ENCODE measurements around the gene P2RY6. TPM values are rescaled to one million over a fixed set of nuclear protein-coding genes. Genes with fewer than 3 reads are reported as not detected.

The P2RY6 gene
- total and polyA plus RNA-seq, 2 of the 8 experiments (the other 6 are each of a cell fraction or from before 2014, with no cell fraction given), result 0.15 TPM; not detected in 1

DNA sequence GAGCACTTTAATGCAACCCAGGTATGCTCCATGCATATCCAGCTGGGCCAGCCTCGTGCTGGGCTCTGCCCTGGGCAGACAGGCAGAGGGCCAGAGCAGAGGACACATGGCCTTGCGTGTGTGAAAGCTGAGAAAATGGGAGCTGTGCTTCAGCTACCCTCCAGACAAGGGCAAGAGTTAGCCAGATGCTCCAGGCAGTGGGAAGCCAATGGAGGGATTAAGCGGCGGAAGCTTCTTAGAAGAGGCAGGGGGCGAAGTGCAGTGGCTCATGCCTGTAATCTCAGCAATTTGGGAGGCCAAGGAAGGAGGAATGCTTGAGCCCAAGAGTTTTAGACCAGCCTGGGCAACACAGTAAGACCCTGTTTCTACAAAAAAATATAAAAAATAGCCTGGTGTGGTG lies 26.1 kb downstream of the P2RY6 start (continued):
- TF ChIP-seq BACH1 (IDR thresholded peaks at IDR 0.05; ENCODE audit: low read length), result no peak
- no peak for TF ChIP-seq POLR2A (IDR thresholded peaks at IDR 0.05; ENCODE audit: control extremely low read depth in 1 of 2, low read depth in 2 of 2, low read length in 2 of 2)
- no peak for TF ChIP-seq SUZ12 (IDR thresholded peaks at IDR 0.05; ENCODE audit: low read length)

All from H1 (cell line).